ENCODE measurements around the gene RAPGEF1. TPM values are rescaled to one million over a fixed set of nuclear protein-coding genes. Genes with fewer than 3 reads are reported as not detected.

RAPGEF1 gene
- total RNA-seq, 4 donors from 2014 or later, result 32.0 to 57.3 (median 38.9) TPM

DNA sequence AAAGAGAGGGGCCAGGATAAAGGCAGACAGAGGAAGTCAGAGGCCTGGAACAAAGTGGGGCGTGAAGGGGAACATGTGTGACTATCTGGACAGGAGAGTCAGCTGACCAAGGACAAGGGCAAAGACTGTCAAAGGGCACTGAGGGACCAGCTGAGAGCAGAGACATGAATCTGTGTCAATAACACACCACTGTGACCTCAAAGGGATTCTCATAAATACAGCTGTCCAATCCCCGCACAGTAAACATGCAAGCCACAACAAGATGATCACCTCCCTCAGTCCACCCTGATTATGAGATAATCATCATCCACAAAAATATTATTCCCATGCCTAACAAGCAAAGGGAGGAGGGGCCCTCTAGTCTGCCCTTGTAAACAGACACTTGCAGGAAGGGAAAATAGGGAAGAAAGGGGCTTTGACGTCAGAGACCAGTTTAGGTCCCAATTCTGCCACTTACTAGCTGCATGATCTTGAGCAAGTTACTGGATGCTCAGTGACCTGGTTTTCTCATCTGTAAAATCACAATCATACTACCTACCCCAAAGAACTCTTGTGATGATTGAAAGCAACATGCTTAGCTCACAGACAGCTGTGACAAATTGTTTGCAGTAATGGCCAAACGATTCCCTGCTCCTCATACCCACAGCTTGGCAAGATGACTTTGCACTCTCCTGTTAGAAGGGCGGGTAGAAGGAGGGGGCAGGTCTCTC is 41.8 kb downstream of the RAPGEF1 start:
- DNase-seq (ENCODE audit: low spot score in 2 of 2), result peak in 1 of 2 donors; percentile 19
- TF ChIP-seq, protein P1, sequence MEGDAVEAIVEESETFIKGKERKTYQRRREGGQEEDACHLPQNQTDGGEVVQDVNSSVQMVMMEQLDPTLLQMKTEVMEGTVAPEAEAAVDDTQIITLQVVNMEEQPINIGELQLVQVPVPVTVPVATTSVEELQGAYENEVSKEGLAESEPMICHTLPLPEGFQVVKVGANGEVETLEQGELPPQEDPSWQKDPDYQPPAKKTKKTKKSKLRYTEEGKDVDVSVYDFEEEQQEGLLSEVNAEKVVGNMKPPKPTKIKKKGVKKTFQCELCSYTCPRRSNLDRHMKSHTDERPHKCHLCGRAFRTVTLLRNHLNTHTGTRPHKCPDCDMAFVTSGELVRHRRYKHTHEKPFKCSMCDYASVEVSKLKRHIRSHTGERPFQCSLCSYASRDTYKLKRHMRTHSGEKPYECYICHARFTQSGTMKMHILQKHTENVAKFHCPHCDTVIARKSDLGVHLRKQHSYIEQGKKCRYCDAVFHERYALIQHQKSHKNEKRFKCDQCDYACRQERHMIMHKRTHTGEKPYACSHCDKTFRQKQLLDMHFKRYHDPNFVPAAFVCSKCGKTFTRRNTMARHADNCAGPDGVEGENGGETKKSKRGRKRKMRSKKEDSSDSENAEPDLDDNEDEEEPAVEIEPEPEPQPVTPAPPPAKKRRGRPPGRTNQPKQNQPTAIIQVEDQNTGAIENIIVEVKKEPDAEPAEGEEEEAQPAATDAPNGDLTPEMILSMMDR (IDR thresholded peaks at IDR 0.05), result no peak
- TF ChIP-seq EP300 (IDR thresholded peaks at IDR 0.05) (peak; percentile 39 to 64), POLR2A (IDR thresholded peaks at IDR 0.05) (no peak)
- Histone ChIP-seq H3K4me3 (no peak overlapping the region), H3K9me3 (no peaks in the 10 kb centered on the region), H3K27ac (peak overlapping the region in 2 of 4 donors; percentile 64 to 76), H3K27me3 (no peaks in the 10 kb centered on the region), H3K36me3 (no peaks in the 10 kb centered on the region), H3K4me1 (peaks cover 0 to 30% (median 21%) of the 10 kb centered on the region in 4 donors)
- 59 to 68% methylated on average over 5 of the region's 5 CpGs for WGBS, 2 donors

DNA sequence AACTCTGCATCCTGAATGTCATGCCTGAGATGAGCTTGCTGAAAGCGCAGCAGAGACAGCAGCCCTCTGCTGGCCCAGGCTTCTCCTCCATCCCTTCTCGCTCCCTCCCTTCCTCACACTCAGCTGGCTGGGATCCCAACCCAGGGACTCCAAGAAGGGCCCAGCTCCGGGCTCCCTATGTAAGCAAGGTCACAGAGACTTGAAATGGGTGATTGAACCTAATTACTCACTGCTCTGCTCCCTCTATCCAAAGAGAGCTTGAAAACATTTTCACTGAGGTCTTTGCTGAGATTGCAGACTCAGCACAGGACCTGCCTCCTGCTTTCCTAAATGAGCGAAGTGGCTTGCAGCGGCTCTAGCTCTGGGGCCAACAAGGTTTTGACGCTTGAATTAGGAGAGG is 42.8 kb downstream of the RAPGEF1 start:
- WGBS, 2 donors, result 58 to 63% methylated on average over 6 of the region's 6 CpGs
- Histone ChIP-seq H3K9me3 (no peaks in the 10 kb centered on the region), H3K36me3 (no peaks in the 10 kb centered on the region), H3K4me1 (peaks cover 0 to 37% (median 23%) of the 10 kb centered on the region in 4 donors), H3K4me3 (no peak overlapping the region), H3K27ac (peak overlapping the region in 2 of 4 donors; percentile 64 to 76), H3K27me3 (no peaks in the 10 kb centered on the region)
- no peak for DNase-seq (ENCODE audit: low spot score in 2 of 2)
- TF ChIP-seq POLR2A (IDR thresholded peaks at IDR 0.05), result no peak
- no peak for TF ChIP-seq EP300 (IDR thresholded peaks at IDR 0.05)

DNA sequence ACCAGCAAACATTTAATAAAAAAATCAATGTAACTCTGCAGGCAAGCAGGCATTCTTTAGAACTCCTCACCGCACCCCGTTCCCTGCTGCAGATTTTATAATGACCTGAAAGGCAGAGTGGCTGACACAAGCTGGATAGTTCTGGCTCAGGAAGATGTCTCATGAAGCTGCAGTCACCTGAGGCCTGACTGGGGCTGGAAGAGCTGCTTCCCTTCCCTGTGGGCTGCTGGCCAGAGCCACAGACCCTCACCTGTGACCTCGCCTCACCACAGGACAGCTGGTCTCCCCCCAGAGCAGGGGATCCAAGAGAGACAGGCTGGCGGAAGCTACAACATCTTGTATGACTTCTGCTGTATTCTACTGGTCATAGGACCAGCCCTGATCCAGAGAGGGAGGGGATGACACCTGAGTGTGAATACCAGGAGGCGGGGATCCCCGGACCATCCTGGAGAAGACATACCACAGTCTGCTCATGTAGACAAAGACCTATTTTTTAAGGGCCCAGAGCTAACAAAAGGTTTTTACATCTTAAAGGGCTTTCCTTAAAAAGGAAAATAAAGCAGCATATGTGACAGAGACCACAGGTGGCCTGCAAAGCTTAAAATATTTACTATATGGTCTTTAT is 43.9 kb downstream of the RAPGEF1 start:
- Histone ChIP-seq H3K9me3 (no peaks in the 10 kb centered on the region), H3K4me3 (no peak overlapping the region), H3K36me3 (no peaks in the 10 kb centered on the region), H3K4me1 (peaks cover 0 to 41% (median 19%) of the 10 kb centered on the region in 4 donors), H3K27ac (peak overlapping the region in 1 of 4 donors; percentile 76), H3K27me3 (no peaks in the 10 kb centered on the region)
- DNase-seq (ENCODE audit: low spot score in 2 of 2), result no peak
- TF ChIP-seq, protein P1 (IDR thresholded peaks at IDR 0.05), result no peak
- TF ChIP-seq EP300 (IDR thresholded peaks at IDR 0.05) (no peak), POLR2A (IDR thresholded peaks at IDR 0.05) (no peak)
- WGBS, 2 donors, result 95% methylated on average over 5 to 6 of the region's 6 CpGs

DNA sequence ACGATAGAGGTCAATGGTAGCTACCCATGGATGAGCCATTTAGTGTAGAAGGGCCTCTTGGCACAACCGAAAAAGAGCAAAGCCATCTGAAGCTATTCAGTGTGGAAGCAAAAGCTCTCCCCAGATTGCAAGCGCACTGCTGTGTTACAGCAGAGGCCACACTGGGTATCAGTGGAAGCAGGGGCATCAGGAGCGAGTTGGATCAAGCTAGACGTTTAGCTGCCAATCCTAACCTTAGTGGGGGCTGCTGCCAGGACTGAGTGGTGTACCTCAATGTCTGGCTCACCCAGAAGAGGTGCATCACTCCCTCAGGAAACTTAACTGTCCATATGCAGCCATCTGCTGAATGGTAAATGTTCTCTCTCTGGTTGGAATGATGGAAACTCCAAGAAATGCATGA is 44.5 kb downstream of the RAPGEF1 start:
- no peak overlapping the region for H3K4me3 ChIP-seq
- DNase-seq (ENCODE audit: low spot score in 2 of 2), result no peak
- no peak overlapping the region for H3K27ac ChIP-seq
- TF ChIP-seq, protein P1 (IDR thresholded peaks at IDR 0.05), result no peak
- TF ChIP-seq EP300 (IDR thresholded peaks at IDR 0.05) (no peak), POLR2A (IDR thresholded peaks at IDR 0.05) (no peak)
- peaks cover 0 to 46% (median 16%) of the 10 kb centered on the region in 4 donors for H3K4me1 ChIP-seq
- 89 to 91% methylated on average over 5 of the region's 5 CpGs for WGBS, 2 donors
- no peaks in the 10 kb centered on the region for H3K9me3 ChIP-seq
- no peaks in the 10 kb centered on the region for H3K36me3 ChIP-seq
- H3K27me3 ChIP-seq, result no peaks in the 10 kb centered on the region

DNA sequence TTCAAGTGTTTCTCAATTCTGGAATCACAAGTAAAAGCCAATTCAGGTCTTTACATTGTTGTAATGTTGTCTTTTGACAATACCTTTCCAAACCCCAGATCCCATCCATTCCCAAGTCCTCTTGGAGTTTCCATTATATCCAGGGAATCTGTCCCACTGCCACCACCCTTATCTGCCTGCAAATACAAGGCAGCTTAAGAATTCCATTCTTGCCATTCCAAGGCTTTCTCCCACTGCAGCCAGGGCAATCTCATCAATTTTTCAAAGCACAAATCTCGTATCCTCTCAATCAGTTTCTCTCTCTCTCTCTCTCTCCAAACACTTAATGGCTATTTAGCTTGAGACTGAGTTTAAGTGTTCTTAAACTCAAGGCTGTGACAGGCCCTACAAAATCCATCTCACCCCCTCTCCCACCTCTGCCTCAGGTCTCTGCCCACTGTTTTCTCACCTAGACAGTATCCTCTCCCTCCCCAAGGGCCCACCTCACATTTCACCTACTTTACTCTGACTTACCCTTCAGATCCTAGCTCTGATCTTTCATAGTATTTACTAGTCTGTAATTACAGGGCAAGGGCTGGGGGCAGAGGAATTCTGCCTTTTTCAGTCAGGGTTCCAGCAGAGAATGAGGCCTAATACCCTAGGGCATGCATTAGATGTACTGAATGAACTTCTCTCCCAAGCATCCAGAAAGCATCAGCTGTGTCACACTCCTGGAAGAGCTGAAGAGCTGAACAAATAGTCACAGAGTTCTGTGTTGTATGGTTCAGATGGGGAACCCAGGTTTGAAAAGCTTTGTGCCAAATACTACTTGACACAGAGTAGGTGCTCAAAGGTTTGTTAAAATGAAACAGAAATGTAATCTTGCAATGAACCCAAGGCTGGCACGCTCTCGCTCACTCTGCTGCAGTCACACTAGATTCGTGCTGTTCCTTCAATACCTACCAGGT is 46.0 kb downstream of the RAPGEF1 start:
- Histone ChIP-seq H3K27ac (no peak overlapping the region), H3K4me1 (peaks cover 0 to 46% (median 14%) of the 10 kb centered on the region in 4 donors), H3K27me3 (no peaks in the 10 kb centered on the region), H3K36me3 (no peaks in the 10 kb centered on the region), H3K4me3 (no peak overlapping the region), H3K9me3 (no peaks in the 10 kb centered on the region)
- no peak for DNase-seq (ENCODE audit: low spot score in 2 of 2)
- WGBS, 2 donors, result 78 to 94% methylated on average over 4 of the region's 4 CpGs
- TF ChIP-seq, protein P1 (IDR thresholded peaks at IDR 0.05), result no peak
- TF ChIP-seq POLR2A (IDR thresholded peaks at IDR 0.05), result no peak
- no peak for TF ChIP-seq EP300 (IDR thresholded peaks at IDR 0.05)

All from tibial nerve (tissue), 4 donors.